ENCODE data around the gene MBNL3.

Gene MBNL3

GRCh38 chrX:132414404-132414803, 74.4 kb downstream of the MBNL3 start:
- DNase-seq (ENCODE audit: low read depth), result no peak

- no peak for DNase-seq (ENCODE audit: low read depth)
Measured at GRCh38 chrX:132413459-132413858, 75.4 kb downstream of the MBNL3 start.

GRCh38 chrX:132412208-132412607, 76.6 kb downstream of the MBNL3 start:
- DNase-seq (ENCODE audit: low read depth), result no peak

GRCh38 chrX:132411310-132411977, 77.4 kb downstream of the MBNL3 start:
- DNase-seq (ENCODE audit: low read depth), result no peak

- no peak for DNase-seq (ENCODE audit: low read depth)
Measured at GRCh38 chrX:132409780-132410556, 78.9 kb downstream of the MBNL3 start.

GRCh38 chrX:132407691-132408090, 81.1 kb downstream of the MBNL3 start:
- no peak for DNase-seq (ENCODE audit: low read depth)

GRCh38 chrX:132406106-132406505, 82.7 kb downstream of the MBNL3 start:
- DNase-seq (ENCODE audit: low read depth), result no peak

- DNase-seq (ENCODE audit: low read depth), result no peak
Measured at GRCh38 chrX:132404266-132404665, 84.6 kb downstream of the MBNL3 start.

- no peak for DNase-seq (ENCODE audit: low read depth)
Measured at GRCh38 chrX:132401935-132402334, 86.9 kb downstream of the MBNL3 start.

GRCh38 chrX:132400706-132401105, 88.1 kb downstream of the MBNL3 start:
- no peak for DNase-seq (ENCODE audit: low read depth)

- DNase-seq (ENCODE audit: low read depth), result no peak
Measured at GRCh38 chrX:132395645-132396044, 93.2 kb downstream of the MBNL3 start.

GRCh38 chrX:132395026-132395425, 93.8 kb downstream of the MBNL3 start:
- DNase-seq (ENCODE audit: low read depth), result no peak

- DNase-seq (ENCODE audit: low read depth), result no peak
Measured at GRCh38 chrX:132394591-132394990, 94.2 kb downstream of the MBNL3 start.

- no peak for DNase-seq (ENCODE audit: low read depth)
Measured at GRCh38 chrX:132393992-132394391, 94.8 kb downstream of the MBNL3 start.

GRCh38 chrX:132393485-132393884, 95.4 kb downstream of the MBNL3 start:
- DNase-seq (ENCODE audit: low read depth), result no peak

- no peak for DNase-seq (ENCODE audit: low read depth)
Measured at GRCh38 chrX:132393085-132393484, 95.8 kb downstream of the MBNL3 start.

- no peak for DNase-seq (ENCODE audit: low read depth)
Measured at GRCh38 chrX:132390792-132391191, 98.0 kb downstream of the MBNL3 start.

- DNase-seq (ENCODE audit: low read depth), result no peak
Measured at GRCh38 chrX:132389480-132389879, 99.4 kb downstream of the MBNL3 start.

GRCh38 chrX:132388371-132388770, 100.5 kb downstream of the MBNL3 start:
- no peak for DNase-seq (ENCODE audit: low read depth)

- DNase-seq (ENCODE audit: low read depth), result no peak
Measured at GRCh38 chrX:132384301-132384700, 104.5 kb downstream of the MBNL3 start.

GRCh38 chrX:132382068-132382467, 106.8 kb downstream of the MBNL3 start:
- no peak for DNase-seq (ENCODE audit: low read depth)

GRCh38 chrX:132378281-132378680, 110.6 kb downstream of the MBNL3 start:
- no peak for DNase-seq (ENCODE audit: low read depth)

- no peak for DNase-seq (ENCODE audit: low read depth)
Measured at GRCh38 chrX:132375941-132376340, 112.9 kb downstream of the MBNL3 start.

- no peak for DNase-seq (ENCODE audit: low read depth)
Measured at GRCh38 chrX:132373610-132374009, 115.2 kb downstream of the MBNL3 start.
